ENCODE results near the gene ZNF230.

Gene ZNF230

DNA sequence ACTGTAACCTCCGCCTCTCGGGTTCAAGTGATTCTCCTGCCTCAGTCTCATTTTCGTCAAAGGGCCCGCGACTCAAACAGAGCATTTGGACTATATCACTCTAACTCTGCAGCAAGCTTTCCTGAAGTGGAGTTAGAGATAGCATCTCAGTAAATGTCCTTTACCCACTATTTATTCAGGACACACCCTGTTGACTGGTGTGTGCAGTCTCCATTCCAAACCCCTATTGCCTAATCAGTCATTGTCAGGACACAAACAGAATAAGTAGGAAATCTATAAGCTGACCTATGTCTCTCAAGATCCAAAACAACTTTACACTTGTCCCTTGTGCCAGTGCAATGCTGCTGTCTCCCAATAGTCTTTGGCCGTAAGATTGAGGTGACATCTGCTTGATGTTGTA lies 23.9 kb downstream of the ZNF230 start:
- Histone ChIP-seq H3K9me3 (ENCODE audit: insufficient read depth, low read length) (no peaks in the 10 kb centered on the region; the same call in 1 of the 2 replicates), H3K36me3 (ENCODE audit: low read length) (no peaks in the 10 kb centered on the region), H3K27ac (ENCODE audit: low read depth, low read length) (no peak overlapping the region), H4K20me1 (ENCODE audit: low read depth, low read length) (no peaks in the 10 kb centered on the region), H3K9me2 (replicated peaks; ENCODE audit: insufficient read depth, low read length) (0 out of 2 replicates have a peak, but pooled peaks cover 3% of the 10 kb centered on the region), H3K4me2 (ENCODE audit: low read depth, low read length, poor library complexity, severe bottlenecking) (no peak overlapping the region), H3K9ac (ENCODE audit: low read length) (no peak overlapping the region), H3K4me3 (ENCODE audit: insufficient read depth, low read length, poor library complexity, severe bottlenecking) (no peak overlapping the region), H3K79me2 (ENCODE audit: insufficient read depth, low read length) (no peaks in the 10 kb centered on the region), H2AFZ (ENCODE audit: low read depth, low read length, severe bottlenecking) (no peak overlapping the region), H3K27me3 (ENCODE audit: low read length) (no peaks in the 10 kb centered on the region), H3F3A (ENCODE audit: insufficient read depth) (no peaks in the 10 kb centered on the region)
- TF ChIP-seq, protein P1, sequence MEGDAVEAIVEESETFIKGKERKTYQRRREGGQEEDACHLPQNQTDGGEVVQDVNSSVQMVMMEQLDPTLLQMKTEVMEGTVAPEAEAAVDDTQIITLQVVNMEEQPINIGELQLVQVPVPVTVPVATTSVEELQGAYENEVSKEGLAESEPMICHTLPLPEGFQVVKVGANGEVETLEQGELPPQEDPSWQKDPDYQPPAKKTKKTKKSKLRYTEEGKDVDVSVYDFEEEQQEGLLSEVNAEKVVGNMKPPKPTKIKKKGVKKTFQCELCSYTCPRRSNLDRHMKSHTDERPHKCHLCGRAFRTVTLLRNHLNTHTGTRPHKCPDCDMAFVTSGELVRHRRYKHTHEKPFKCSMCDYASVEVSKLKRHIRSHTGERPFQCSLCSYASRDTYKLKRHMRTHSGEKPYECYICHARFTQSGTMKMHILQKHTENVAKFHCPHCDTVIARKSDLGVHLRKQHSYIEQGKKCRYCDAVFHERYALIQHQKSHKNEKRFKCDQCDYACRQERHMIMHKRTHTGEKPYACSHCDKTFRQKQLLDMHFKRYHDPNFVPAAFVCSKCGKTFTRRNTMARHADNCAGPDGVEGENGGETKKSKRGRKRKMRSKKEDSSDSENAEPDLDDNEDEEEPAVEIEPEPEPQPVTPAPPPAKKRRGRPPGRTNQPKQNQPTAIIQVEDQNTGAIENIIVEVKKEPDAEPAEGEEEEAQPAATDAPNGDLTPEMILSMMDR (IDR thresholded peaks at IDR 0.05; ENCODE audit: insufficient read depth, low read length, poor library complexity, severe bottlenecking) = no peak
- TF ChIP-seq EZH2phosphoT487 (conservative IDR thresholded peaks at IDR 0.05; ENCODE audit: low read length) = no peak

DNA sequence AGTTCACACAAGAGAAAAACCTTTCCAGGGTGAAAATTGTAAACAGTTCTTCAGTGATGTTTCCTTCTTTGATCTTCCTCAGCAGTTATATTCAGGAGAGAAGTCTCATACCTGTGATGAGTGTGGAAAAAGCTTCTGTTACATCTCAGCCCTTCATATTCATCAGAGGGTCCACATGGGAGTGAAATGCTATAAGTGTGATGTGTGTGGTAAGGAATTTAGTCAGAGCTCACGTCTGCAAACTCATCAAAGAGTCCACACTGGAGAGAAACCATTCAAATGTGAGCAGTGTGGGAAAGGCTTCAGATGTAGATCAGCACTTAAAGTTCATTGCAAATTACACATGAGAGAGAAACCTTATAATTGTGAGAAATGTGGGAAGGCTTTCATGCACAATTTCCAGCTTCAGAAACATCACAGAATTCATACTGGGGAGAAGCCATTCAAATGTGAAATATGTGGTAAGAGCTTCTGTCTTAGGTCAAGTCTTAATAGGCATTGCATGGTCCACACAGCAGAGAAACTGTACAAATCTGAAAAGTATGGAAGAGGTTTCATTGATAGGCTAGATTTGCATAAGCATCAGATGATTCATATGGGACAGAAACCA lies 29.3 kb downstream of the ZNF230 start:
- TF ChIP-seq, protein P1 (IDR thresholded peaks at IDR 0.05; ENCODE audit: insufficient read depth, low read length, poor library complexity, severe bottlenecking) = no peak
- TF ChIP-seq EZH2phosphoT487 (conservative IDR thresholded peaks at IDR 0.05; ENCODE audit: low read length) = no peak
- peaks cover 8% of the 10 kb centered on the region; the same call in 1 of the 2 replicates for H3K9me3 ChIP-seq (ENCODE audit: insufficient read depth, low read length)

DNA sequence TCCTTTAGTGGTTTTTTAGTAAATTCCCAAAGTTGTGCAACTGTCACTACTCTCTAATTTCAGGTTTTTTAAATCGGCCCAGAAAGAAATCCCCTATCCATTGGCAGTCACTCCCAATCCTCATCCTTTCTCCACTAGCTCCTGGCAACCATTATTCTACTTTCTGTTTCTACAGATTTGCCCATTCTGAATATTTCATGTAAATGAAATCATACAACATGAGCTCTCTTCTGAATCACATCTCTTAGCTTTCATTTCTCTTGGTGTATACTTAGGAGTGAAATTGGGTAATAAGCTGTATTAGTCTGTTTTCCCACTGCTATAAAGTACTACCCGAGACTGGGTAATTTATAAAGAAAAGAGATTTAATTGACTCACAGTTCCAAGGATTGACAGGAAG lies 39.4 kb downstream of the ZNF230 start:
- no peaks in the 10 kb centered on the region for H3K9me2 ChIP-seq (replicated peaks; ENCODE audit: insufficient read depth, low read length)
- H3K27me3 ChIP-seq (ENCODE audit: low read length) = no peaks in the 10 kb centered on the region
- H3F3A ChIP-seq (ENCODE audit: insufficient read depth) = no peaks in the 10 kb centered on the region
- no peak overlapping the region for H3K27ac ChIP-seq (ENCODE audit: low read depth, low read length)
- H3K4me3 ChIP-seq (ENCODE audit: insufficient read depth, low read length, poor library complexity, severe bottlenecking) = no peak overlapping the region
- no peaks in the 10 kb centered on the region for H3K79me2 ChIP-seq (ENCODE audit: insufficient read depth, low read length)
- no peak overlapping the region for H2AFZ ChIP-seq (ENCODE audit: low read depth, low read length, severe bottlenecking)
- no peaks in the 10 kb centered on the region for H4K20me1 ChIP-seq (ENCODE audit: low read depth, low read length)
- H3K9me3 ChIP-seq (ENCODE audit: insufficient read depth, low read length) = no peaks in the 10 kb centered on the region
- no peak for TF ChIP-seq EZH2phosphoT487 (conservative IDR thresholded peaks at IDR 0.05; ENCODE audit: low read length)
- TF ChIP-seq, protein P1 (IDR thresholded peaks at IDR 0.05; ENCODE audit: insufficient read depth, low read length, poor library complexity, severe bottlenecking) = no peak
- no peak overlapping the region for H3K9ac ChIP-seq (ENCODE audit: low read length)
- no peak overlapping the region for H3K4me2 ChIP-seq (ENCODE audit: low read depth, low read length, poor library complexity, severe bottlenecking)
- H3K36me3 ChIP-seq (ENCODE audit: low read length) = no peaks in the 10 kb centered on the region

More for the DNA sequence above, 29.3 kb downstream of the ZNF230 start:
- H3K4me3 ChIP-seq (ENCODE audit: insufficient read depth, low read length, poor library complexity, severe bottlenecking) = no peak overlapping the region
- H3K4me2 ChIP-seq (ENCODE audit: low read depth, low read length, poor library complexity, severe bottlenecking) = no peak overlapping the region
- H3K27ac ChIP-seq (ENCODE audit: low read depth, low read length) = no peak overlapping the region
- H3K9ac ChIP-seq (ENCODE audit: low read length) = no peak overlapping the region
- no peaks in the 10 kb centered on the region for H3K36me3 ChIP-seq (ENCODE audit: low read length)
- H3K9me2 ChIP-seq (replicated peaks; ENCODE audit: insufficient read depth, low read length) = 0 out of 2 replicates have a peak, but pooled peaks cover 3% of the 10 kb centered on the region
- no peaks in the 10 kb centered on the region for H3F3A ChIP-seq (ENCODE audit: insufficient read depth)
- no peaks in the 10 kb centered on the region for H3K27me3 ChIP-seq (ENCODE audit: low read length)
- no peaks in the 10 kb centered on the region for H4K20me1 ChIP-seq (ENCODE audit: low read depth, low read length)
- H2AFZ ChIP-seq (ENCODE audit: low read depth, low read length, severe bottlenecking) = no peak overlapping the region
- no peaks in the 10 kb centered on the region for H3K79me2 ChIP-seq (ENCODE audit: insufficient read depth, low read length)

Measured in SU-DHL-6 (cell line).